SH-SY5Y (cell line): ENCODE results near the gene CALML4.

ENCODE experiments used
- GATA2 ChIP-seq: IDR thresholded peaks from 2 replicates; pipeline ENCODE4 v1.6.1; 2011; ENCODE audit warnings: mild to moderate bottlenecking, low read depth, low read length
- GATA3 ChIP-seq: IDR thresholded peaks from 2 replicates; pipeline ENCODE4 v1.6.1; 2011; ENCODE audit warnings: low read depth, mild to moderate bottlenecking, low read length, moderate library complexity

CALML4 gene

DNA sequence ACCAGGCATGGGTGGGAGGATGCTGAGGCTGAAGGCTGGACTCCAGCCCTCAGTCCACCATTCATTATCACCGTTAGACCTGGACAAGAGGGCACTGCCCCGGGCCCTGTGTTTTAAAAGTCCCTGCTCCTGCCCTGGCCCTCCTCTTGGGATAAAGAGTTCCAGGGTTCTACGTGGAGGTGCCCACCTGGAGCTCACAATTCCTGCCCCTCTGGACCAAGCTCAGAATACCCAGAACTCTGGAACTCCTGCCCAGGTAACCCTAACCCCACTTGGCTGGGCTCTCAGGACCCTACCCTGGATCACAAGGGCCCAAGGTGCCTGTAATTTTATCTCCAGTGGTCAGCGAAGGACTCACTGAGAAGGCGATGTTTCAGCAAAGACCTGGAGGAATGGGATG lies 1.2 kb downstream of the CALML4 start:
- no peak for TF ChIP-seq GATA2
- no peak for TF ChIP-seq GATA3

DNA sequence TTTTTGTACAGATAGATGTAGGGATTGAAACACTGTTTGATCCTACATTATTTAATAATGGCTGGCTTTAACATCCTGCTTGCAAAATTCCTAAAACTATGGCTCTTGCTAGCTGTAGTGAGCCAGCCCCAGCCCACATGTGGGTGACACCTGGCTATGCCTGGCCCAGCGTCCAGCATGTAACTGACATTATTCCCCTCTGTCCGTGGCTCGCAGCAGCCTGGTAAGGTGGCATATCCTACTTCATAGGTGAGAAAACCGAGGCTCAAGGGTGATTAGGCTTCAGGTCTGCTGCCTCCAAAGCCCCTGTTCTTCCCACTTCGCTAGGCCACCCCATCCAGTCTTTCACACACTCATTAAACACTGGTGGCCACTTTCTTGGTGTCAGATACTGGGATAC lies 1.6 kb downstream of the CALML4 start:
- TF ChIP-seq GATA2: no peak
- no peak for TF ChIP-seq GATA3

DNA sequence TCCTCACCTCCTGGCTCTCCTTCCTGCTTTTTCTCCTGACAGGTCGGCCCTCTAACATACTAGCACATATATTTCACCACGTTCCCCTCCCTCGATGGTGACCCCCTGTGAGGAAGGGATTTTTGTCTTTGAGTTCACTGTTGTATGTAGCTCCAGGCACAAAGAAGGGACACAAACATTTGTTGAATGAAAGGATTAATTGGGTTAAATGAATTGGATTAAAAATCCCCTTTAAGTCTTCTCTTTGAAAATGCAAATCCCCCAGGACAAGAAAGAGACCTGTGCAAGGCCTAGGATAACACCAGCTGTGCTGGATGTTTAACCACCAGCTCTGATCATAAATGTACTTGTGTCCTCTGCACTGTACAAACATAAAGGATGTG lies 3.3 kb downstream of the CALML4 start:
- no peak for TF ChIP-seq GATA3
- no peak for TF ChIP-seq GATA2

DNA sequence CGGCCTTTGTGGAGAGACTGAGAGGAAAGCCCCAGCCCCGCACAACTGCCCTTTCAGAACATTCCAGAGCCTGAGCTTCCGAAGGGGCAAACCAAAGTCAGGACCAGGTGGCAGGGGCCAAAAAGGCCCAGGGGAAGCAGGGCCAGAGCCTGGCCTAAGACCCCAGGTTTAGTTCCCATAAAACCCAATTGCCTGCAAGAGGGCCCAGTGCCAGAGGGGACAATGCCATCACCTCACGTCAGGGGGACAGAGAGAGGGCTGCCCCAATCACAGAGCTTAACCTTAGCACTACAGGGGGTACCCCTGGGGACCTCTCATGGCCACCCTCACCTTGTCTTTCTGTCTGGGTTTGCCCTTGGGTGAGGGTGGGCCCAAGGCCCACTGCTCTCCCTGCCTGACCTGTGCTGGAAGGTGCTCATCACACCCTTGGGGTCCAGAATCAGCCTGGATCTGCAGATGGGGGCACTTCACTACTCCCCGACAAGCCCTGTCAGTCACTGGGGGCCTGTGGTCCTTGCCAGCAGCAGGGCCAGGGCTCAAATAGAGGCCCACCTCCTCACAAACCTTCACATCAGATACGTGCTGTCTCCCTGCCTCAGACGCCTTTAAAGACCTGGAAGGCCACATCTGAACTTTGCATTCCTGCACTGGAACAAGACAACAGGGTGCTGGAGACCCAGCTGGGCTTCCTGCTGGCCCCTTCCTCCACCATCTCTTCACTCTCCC lies 3.8 kb downstream of the CALML4 start:
- no peak for TF ChIP-seq GATA3

DNA sequence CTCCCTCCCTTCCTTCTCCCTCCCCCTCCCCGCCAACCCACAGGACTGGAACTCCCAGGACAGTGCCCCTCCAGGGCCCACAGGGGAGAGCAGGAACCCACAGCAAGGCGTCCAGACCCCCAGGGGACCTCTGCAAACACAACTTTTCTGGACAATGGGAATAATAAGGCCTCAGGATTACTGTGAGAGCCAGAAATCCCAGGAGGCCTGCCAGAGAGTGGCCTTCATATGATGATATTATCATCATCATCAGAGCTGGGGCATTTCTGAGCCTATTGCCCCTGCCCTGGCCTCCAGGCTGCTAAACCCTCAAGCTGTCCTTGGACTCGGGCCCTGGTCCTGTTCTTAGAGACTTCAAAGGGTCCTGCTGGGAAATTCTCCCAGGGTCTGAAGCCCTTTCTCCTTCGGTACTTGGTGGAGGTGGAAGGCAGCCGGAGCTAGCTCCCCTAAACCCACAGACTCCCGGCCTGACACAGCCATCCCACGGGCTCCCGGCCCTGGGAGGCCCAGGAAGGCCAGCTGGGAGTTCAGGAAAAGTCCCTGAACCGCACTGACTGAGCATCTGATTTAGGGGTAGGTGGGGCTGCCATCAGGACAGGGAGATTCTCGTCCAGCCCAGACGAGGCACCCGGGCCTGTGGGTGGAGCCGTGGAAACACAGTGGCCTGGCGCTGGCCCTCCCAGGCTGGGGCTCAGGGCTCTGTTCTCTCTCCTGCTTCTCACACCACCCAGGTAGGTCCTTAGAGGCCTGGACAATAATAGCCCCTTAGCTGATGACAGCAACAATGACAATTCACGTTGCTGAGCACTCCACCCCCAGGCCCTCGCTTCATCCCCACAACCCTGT lies 4.9 kb downstream of the CALML4 start:
- TF ChIP-seq GATA2 (no peak), GATA3 (no peak)

DNA sequence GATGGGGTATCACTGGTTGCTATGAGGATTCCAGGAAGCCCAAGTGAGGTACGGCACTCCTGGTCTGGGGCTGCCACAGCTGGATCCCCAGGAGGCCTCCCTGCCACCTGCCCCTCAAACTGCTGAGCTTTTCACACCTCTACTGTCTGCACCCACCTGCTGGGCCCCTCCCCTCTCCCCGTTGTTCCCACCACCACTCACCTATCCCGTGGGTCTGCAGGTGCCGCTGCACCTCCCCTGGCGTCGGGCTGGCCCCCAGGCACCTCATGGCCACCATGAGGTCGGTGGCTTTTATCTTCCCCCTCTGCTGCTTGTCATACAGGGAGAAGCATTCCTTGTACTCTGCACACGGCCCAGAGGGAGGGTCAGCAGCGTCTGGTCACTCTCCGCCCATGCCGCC lies 5.8 kb downstream of the CALML4 start:
- TF ChIP-seq GATA2 (no peak), GATA3 (no peak)

DNA sequence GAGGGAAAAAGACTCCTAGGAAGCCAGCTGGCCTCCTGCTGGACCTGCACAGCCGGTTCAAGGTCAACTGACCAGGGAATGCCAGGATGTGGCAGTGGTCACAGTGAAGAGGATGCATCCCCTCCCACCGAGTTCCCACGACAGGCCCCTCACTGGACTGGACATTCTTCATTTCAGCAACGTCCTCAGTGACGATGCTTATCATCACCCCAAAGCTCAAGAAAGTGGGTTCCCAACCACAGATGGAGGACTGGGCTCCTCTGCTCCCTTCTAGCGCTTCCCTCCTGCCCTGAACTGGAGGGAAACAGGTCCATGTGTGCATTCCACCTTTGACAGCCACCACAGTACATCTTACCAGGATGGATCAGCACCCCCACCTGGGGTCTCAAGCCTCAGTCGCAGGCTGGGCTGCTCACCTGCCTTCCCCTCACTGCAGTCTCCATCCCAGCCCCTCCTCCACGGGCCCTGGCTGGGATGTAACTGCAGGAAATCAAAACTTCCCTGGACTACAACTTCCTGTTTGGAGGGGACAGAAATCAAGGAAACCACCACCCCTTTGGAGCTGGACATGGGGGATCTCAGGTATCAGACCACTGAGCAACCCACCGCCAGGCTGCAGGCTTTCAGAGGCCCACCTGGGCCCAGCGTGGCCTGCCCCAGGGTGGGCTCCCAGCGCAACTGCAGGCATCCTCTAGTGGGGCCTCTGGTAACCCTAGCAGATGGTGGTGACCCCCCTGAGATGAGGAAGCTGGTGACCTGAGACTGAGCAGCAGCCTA lies 7.3 kb downstream of the CALML4 start:
- TF ChIP-seq GATA2: no peak
- TF ChIP-seq GATA3: no peak

DNA sequence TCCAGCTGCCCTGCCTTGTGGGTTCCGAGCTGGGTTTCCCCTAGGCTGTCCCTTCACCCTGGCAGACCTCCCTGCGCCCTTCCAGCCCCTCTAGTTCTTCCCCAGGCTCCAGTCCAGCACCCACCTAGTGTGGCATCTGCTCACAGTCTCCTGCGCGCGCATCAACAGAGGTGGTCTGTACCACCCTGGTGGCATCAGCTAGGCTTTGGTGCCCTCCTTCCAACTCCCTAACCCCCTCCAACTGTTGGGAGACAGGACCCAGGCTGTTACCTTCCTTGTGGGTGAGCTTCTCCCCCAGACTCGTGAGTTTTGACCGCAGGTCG lies 8.0 kb downstream of the CALML4 start:
- no peak for TF ChIP-seq GATA2
- no peak for TF ChIP-seq GATA3

DNA sequence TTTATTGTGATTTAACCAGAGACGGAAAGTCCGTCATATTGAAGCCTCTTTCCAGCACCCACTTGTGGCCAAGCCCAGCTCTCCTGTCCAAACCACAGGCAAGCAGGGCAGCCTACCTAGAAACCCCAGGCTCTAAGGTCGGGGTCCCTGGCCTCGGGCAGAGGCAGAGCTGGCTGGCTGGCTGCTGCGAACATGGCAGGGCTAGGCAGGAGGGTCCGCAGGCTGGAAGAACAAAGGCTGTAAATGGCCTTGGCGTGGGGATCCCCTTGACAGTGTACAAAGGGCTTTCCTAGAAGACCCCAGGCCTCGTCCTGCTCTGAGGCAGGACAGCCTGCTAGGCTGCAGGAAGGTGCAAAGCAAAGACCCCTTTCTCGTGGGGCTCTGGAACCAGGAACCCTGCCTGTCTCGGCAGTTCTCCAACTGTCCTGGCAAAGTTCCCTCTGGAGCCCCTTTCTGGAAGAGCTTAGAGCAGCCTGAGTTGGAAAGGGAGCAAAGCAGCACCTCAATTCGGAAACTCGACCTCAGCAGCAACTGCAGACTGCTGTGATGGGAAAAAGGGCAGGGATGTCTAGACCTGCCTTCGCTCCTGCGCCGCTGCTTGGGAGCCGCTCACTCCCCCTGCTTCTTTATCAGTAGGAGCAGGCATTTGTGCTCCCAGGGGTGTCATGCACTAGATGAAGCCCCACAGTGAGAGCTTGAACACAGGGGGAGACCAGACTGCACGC lies 8.5 kb downstream of the CALML4 start:
- no peak for TF ChIP-seq GATA2
- no peak for TF ChIP-seq GATA3

DNA sequence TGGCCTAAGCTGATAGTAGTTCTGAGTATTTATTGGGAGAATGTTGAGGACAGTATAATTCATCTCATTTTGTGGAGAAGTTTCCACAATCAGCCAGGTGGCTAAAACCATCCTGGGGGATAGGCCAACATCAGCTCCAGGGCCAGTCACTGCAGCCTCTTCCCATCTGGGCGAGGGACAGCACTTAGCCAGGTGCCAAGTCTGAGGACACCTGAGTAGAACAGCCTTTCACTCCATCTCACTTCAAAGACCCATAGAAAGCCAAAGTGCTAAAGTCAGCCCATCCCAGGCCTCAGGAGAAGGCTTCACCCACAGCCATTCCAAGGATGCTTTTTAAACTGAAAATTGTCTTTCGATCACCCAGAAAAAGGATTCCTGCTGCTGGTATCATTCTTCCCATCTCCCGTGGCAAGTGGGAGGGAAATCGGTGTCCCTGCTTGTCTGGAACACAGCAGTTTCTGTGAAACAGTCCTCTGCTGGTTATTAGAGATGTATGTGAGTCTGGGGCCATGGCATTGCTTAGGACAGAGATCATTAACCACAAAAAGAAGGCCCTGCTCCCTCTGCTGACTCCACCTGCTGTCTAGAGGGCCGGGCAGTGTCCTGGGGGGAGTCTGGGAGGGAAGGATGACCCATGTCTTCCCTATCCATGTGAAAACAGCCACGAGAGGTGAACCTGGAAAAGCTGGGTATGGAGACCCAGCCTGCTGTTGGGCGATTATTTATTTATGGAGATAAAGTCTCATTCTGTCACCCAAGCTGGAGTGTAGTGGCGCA lies 9.6 kb downstream of the CALML4 start:
- TF ChIP-seq GATA3: no peak
- TF ChIP-seq GATA2: no peak

DNA sequence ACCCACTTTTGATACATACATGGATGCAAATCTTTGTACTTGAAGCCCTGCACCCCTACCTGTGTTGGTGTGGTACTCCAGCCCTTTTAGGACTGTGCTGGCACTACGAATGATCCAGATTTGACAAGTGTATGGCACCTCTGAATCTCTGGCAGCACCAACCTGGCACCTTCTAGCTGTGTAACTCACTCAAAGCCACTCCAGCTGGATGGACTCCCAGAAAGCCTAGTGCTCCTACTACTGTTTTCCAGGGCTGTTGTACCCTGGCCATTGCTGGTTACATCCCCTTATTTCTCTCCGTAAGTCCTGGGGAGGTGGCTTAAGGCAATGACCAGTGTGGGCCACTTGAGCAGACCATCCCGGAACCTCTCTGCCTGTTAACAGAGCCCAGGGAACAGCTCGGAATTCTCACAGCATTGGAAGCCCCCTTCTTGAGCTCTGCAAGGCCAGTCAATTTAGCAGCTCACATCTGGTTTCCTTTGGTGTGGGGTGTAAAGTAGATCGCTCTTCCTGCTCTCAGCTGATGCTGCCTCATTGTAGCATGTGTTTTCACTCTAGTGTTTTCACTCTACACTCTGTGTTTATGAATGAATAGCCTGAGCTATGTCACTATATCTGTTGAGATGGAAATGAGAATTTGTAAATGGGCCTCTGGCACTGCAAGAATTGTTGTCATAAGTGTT lies 12.2 kb downstream of the CALML4 start:
- no peak for TF ChIP-seq GATA2
- no peak for TF ChIP-seq GATA3

DNA sequence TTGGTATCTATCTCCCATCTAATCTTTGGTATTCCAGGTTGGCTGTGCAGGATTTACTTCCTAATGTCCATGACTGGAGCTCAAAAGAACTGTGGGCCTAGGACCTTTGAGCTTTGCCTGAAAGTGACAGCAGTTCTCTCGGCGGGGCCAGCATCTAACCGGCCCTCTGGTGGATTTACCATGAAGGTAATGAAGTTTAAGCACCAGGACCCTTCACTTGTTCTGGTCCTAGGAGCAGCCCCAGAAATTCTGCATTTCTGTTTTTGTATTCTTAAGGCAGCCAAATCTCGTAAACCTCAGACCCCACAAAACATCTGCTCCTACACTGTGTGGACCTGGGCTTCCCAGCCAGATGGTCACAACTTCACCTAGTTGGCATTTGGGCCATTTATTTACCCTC lies 13.0 kb downstream of the CALML4 start:
- TF ChIP-seq GATA2 (no peak), GATA3 (no peak)

DNA sequence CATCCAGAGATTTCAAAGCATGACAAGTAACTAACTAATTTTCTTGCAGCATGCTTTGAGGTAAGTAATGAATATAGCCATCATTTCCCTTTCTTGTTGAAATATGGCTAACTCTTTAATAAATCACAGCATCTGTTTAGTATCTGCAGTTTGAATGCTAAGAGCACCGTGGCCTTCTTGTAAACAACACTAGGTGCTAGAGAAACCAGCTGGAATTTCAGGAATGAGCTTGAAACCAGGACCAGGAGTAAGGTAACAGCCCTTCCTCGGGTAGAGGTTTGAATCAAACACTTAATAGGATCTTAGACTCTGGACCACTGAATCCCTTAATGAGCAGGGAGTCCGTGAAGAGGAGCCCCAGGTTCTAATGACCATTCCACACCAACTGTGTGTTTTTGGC lies 13.6 kb downstream of the CALML4 start:
- TF ChIP-seq GATA3 (no peak), GATA2 (no peak)
